ENCODE results near the gene STARD10. TPM values are rescaled to one million over a fixed set of nuclear protein-coding genes. Genes with fewer than 3 reads are reported as not detected.

STARD10 gene
- total and polyA plus RNA-seq, 3 donors from 2014 or later: 130 to 379 (median 202) TPM

DNA sequence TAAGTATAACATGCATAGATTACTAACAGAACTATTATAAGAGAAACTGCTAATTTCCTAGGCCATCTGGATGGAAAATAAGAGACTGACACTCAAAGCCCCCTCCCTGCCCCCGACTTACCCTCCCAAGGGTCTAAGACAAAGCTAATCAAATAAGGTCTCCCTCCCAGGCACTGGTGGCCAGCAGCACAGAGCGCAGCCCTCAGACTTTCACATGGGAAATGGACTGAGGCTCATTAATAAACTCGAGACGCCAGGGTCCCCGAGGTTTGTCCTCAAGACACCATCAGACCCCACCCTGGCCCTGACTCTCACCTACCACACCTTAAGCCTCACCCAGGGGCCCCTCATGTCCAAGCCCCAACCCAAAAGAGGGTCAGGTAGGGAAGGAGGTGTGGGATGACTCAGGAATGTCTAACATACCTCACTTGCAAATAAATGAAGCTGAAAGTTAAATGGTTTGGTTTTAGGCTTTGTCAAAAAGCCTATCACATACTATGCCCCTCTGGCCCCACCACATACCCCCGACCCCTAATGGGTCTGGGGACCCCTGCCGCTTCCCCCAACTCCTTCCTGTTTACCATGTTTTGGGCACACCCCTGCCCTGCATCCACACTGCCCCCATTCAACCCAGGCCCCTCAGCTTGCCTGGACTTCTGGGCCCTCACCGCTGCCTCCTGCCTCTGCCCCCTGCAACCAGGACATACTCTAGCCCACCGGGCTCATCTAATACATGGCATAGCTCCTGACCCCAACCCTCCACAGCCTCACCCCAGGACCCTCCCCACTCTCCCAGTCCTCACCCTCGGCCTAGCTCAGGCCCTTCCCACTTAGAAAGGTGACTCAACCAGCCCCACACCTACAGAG is 53.1 kb downstream of the STARD10 start:
- no peak for DNase-seq
- H3K27ac ChIP-seq: no peak overlapping the region
- WGBS, 2 donors: 66 to 83% methylated on average over 8 to 10 of the region's 10 CpGs
- no peaks in the 10 kb centered on the region for H3K9me3 ChIP-seq
- intact Hi-C loops (cut with DNase I; ENCODE audit: low total_unique reads): no loop called here
- no peaks in the 10 kb centered on the region for H3K27me3 ChIP-seq
- no peak overlapping the region for H3K4me3 ChIP-seq
- no peaks in the 10 kb centered on the region for H3K4me1 ChIP-seq
- H3K36me3 ChIP-seq (ENCODE audit: low read depth, missing control alignments): no peaks in the 10 kb centered on the region
- TF ChIP-seq, protein P1, sequence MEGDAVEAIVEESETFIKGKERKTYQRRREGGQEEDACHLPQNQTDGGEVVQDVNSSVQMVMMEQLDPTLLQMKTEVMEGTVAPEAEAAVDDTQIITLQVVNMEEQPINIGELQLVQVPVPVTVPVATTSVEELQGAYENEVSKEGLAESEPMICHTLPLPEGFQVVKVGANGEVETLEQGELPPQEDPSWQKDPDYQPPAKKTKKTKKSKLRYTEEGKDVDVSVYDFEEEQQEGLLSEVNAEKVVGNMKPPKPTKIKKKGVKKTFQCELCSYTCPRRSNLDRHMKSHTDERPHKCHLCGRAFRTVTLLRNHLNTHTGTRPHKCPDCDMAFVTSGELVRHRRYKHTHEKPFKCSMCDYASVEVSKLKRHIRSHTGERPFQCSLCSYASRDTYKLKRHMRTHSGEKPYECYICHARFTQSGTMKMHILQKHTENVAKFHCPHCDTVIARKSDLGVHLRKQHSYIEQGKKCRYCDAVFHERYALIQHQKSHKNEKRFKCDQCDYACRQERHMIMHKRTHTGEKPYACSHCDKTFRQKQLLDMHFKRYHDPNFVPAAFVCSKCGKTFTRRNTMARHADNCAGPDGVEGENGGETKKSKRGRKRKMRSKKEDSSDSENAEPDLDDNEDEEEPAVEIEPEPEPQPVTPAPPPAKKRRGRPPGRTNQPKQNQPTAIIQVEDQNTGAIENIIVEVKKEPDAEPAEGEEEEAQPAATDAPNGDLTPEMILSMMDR (IDR thresholded peaks at IDR 0.05): no peak
- no peak for TF ChIP-seq POLR2A (IDR thresholded peaks at IDR 0.05)

DNA sequence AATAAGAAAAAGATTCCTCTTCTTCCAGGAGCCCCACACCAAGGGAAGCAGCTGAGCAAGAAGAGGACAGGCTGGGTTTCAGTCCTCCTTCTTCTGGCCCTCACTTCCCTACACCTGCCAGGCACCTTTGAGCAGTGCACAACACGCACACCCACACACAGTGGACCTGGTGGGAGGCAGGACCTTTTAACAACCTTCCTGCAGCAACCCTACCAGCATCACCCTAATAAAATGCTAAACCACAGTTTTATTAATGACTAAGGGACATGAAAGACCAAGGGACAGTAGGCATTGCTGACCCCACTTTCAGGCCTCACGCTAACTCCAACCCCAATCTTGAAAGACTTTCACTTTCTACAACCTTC is 53.8 kb downstream of the STARD10 start:
- TF ChIP-seq, protein P1 (IDR thresholded peaks at IDR 0.05): no peak
- TF ChIP-seq POLR2A (IDR thresholded peaks at IDR 0.05): no peak
- 92 to 96% methylated on average over 2 of the region's 2 CpGs for WGBS, 2 donors
- Histone ChIP-seq H3K9me3 (no peaks in the 10 kb centered on the region), H3K27me3 (no peaks in the 10 kb centered on the region), H3K4me3 (no peak overlapping the region), H3K27ac (no peak overlapping the region), H3K4me1 (no peaks in the 10 kb centered on the region), H3K36me3 (ENCODE audit: low read depth, missing control alignments) (no peaks in the 10 kb centered on the region)
- intact Hi-C loops (cut with DNase I; ENCODE audit: low total_unique reads): no loop called here
- no peak for DNase-seq

DNA sequence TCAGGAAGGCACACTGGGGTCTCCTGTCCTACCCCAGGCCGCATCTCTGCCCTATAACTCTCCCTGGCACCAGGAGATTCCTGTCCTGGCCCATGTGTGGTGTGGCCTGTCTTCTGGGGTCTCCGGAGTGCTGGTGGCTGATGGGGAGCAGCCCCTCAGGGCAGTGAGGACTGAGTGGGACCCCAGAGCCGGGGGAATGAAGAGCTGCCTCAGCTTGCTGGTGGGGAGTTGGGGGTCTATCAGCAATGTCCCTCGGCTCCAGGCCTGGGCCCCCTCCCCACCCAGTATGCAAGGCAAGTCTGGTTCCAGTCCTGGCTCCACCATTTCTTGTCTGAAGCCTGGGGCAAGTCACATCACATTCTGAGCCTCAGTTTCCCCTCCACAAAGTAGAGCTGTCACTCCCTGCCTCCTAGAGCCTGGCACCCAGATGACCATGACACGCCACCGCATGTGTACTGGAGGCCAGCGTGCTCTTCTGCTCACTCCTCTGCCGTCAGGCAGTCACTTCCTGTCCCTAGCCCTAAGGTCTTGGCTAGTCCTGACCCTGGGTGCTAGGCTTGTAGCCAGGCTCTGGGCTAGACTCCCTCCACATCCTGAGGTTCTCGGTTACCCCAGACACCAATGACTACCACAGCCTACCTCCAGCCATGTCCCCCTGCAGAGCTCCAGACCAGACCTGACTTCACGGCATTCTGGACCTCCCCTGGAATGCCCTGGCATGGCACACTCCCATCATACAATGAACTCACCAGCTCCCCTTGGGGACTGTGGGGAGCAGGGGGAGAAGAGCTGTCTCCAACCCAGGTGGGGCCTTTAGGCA is 54.4 kb downstream of the STARD10 start:
- no peak overlapping the region for H3K4me3 ChIP-seq
- H3K9me3 ChIP-seq: no peaks in the 10 kb centered on the region
- no peak for DNase-seq
- 91 to 93% methylated on average over 6 to 10 of the region's 10 CpGs for WGBS, 2 donors
- H3K36me3 ChIP-seq (ENCODE audit: low read depth, missing control alignments): no peaks in the 10 kb centered on the region
- no peak for TF ChIP-seq POLR2A (IDR thresholded peaks at IDR 0.05)
- TF ChIP-seq, protein P1 (IDR thresholded peaks at IDR 0.05): no peak
- intact Hi-C loops (cut with DNase I; ENCODE audit: low total_unique reads): no loop called here
- no peaks in the 10 kb centered on the region for H3K4me1 ChIP-seq
- H3K27ac ChIP-seq: no peak overlapping the region
- no peaks in the 10 kb centered on the region for H3K27me3 ChIP-seq

DNA sequence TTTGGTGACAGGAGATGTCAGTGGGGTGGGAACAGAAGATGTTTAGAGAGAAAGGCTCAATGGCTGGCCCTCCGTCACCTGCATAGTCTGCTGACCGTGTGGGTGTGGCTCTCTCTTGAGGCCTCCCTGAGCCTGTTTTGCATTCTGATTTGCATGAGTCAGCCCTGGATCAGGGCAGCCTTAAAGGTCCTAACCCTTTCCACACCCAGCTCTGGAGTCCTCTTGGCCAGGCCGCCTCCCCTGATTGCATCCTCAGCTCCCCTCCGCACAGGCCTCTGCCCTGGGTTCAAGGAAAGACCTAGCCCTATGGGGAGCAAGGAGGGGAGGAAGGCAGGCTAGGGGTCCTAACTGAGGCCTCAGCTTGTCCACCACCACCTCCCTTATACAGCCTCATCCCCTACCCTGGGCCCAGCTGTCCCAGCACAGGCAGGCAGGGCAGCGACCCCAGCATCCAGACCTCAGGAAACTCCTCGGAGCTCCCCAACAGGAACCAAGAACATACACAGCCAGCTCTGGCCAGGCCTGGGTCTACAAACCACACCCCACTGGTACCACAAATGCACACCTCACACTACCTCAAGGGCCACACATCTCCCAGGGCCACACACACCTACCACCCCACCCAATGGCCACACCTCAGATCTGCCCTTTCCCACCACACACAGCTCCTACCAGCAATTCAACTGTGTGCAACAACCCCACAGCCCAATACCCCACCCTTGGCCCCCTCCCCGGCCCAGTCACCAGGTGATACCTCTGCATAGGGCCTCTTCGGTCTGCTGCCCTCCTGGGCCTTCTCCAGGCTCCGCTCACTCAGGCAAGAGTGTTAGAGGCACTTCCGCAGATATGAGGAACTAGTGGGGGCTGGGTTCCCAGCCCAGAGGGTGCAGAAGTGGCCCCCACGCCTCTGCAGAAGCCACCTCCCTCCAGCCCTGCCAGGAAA is 55.4 kb downstream of the STARD10 start:
- intact Hi-C loops (cut with DNase I; ENCODE audit: low total_unique reads): no loop called here
- TF ChIP-seq, protein P1 (IDR thresholded peaks at IDR 0.05): no peak
- no peak for TF ChIP-seq POLR2A (IDR thresholded peaks at IDR 0.05)
- no peaks in the 10 kb centered on the region for H3K9me3 ChIP-seq
- no peak overlapping the region for H3K27ac ChIP-seq
- 86 to 87% methylated on average over 9 to 11 of the region's 11 CpGs for WGBS, 2 donors
- no peak overlapping the region for H3K4me3 ChIP-seq
- H3K36me3 ChIP-seq (ENCODE audit: low read depth, missing control alignments): no peaks in the 10 kb centered on the region
- H3K27me3 ChIP-seq: no peaks in the 10 kb centered on the region
- peak; percentile 29 for DNase-seq
- no peaks in the 10 kb centered on the region for H3K4me1 ChIP-seq

Data from testis (tissue), 3 donors.